Activated CD4-positive, alpha-beta T cell treated with anti-CD3 and anti-CD28 coated beads, Interleukin-10, Interleukin-2, amounts not matched to agents 100 ng/mL and 50 ng/mL, durations not matched to agents 16 hours and 8 hours (primary cell): ENCODE results near the gene APAF1.
"Not testable (repeated sequence)": the region's sequence is repeated elsewhere in the genome, so short reads cannot be mapped to it uniquely, and the experiment has no call there.

Source experiments
- DNase-seq: peaks from one replicate; pipeline ENCODE4 v3.0.0-alpha.2; 2020

APAF1 gene, protein sequence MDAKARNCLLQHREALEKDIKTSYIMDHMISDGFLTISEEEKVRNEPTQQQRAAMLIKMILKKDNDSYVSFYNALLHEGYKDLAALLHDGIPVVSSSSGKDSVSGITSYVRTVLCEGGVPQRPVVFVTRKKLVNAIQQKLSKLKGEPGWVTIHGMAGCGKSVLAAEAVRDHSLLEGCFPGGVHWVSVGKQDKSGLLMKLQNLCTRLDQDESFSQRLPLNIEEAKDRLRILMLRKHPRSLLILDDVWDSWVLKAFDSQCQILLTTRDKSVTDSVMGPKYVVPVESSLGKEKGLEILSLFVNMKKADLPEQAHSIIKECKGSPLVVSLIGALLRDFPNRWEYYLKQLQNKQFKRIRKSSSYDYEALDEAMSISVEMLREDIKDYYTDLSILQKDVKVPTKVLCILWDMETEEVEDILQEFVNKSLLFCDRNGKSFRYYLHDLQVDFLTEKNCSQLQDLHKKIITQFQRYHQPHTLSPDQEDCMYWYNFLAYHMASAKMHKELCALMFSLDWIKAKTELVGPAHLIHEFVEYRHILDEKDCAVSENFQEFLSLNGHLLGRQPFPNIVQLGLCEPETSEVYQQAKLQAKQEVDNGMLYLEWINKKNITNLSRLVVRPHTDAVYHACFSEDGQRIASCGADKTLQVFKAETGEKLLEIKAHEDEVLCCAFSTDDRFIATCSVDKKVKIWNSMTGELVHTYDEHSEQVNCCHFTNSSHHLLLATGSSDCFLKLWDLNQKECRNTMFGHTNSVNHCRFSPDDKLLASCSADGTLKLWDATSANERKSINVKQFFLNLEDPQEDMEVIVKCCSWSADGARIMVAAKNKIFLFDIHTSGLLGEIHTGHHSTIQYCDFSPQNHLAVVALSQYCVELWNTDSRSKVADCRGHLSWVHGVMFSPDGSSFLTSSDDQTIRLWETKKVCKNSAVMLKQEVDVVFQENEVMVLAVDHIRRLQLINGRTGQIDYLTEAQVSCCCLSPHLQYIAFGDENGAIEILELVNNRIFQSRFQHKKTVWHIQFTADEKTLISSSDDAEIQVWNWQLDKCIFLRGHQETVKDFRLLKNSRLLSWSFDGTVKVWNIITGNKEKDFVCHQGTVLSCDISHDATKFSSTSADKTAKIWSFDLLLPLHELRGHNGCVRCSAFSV (N-terminal part only)

DNA sequence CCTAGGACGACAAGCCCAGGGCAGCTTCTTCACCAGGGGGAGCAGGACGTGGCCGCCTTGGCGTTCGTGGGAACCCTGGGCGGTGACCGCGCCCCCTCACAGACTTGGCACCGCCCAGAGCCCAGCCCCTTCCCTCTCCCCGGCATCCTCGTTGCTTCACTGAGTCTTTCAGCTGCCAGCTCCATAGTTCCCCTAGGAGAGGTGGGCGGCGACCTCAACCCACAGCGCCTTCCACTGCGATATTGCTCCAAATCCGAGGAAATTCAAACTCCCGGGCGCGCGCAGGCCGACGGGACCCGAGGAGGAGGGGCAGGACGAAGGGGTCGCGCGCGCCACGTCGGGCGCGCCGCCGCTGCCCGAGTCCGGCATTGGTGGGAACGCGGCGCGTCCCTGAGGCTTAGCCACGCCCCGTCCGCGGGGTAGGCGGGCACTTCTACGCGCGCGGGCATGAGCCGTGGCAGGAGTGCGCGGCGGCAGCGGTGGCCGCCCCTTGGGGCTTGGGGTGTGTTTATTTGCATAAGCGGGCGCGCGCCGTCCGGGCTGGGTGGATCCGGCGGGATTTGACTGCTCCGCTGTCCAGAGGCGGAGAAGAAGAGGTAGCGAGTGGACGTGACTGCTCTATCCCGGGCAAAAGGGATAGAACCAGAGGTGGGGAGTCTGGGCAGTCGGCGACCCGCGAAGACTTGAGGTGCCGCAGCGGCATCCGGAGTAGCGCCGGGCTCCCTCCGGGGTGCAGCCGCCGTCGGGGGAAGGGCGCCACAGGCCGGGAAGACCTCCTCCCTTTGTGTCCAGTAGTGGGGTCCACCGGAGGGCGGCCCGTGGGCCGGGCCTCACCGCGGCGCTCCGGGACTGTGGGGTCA lies at the start of gene APAF1, which contains the start of gene IKBIP:
Gene APAF1 (plus strand): TSS at position 579 of the 860 bp plus-strand sequence. CDS start 3,070 bp downstream, outside the sequence.
Gene IKBIP (minus strand): TSS at position 77 of the 860 bp plus-strand sequence. CDS start 87 bp downstream, outside the sequence.
- DNase-seq = peak; percentile 98

DNA sequence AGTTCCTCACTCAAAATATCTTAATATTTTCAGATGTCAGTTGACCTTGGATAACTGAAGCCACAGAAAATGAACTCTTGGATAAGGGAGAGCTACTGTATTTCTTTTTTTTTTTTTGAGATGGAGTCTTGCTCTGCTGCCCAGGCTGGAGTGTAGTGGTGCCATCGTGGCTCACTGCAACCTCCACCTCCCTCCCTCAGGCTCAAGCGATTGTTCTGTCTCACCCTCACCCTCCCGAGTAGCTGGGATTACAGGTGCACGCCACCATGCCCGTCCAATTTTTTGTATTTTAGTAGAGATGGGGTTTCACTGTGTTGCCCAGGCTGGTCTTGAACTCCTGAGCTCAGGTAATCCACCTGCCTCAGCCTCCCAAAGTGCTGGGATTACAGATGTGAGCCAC lies 47.8 kb upstream of the APAF1 start:
- not testable (repeated sequence) for DNase-seq

DNA sequence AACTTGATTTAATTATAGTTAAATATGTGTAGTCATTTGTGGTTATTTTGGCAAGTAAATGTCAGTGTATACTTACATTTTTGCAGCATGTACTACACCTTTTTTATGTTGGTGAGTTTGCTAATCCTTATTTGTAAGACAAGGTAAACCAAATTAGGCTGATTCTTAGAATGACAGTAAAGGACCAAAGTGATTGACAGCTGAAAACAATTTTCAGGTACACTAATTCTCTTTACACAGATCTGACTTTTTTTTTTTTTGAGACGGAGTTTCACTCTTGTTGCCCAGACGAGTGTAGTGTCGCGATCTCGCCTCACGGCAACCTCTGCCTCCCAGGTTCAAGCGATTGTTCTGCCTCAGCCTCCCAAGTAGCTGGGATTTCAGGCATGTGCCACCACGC lies 43.2 kb upstream of the APAF1 start:
- DNase-seq = no peak

DNA sequence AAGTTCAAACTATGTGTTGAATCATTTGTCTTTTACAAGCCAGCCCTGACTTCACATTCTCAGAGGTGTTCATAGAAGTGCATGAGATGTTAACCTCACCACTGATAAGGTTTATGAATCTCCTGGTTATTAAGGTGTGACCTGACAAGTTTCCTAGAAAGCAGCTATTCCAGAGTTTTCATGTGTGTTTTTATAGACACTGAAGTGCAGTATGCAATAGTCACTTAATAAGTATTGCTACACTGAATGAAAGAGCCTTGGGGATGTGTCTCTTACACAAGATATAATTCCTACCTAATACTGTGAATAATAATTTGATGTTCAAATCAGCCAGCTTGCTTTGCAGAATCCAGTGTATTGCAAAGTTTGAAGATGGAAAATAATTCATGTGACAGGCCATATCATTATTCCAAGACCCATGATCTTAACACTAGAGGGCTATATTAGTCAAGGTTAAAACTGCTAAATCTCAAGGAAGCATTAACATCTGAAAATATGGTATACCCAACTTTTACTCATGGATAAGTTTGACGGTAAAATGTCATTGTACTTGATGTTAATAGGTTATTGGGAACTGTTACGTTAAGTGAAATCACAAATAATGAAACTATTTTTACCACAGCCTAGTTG lies 38.6 kb upstream of the APAF1 start:
- DNase-seq = no peak

DNA sequence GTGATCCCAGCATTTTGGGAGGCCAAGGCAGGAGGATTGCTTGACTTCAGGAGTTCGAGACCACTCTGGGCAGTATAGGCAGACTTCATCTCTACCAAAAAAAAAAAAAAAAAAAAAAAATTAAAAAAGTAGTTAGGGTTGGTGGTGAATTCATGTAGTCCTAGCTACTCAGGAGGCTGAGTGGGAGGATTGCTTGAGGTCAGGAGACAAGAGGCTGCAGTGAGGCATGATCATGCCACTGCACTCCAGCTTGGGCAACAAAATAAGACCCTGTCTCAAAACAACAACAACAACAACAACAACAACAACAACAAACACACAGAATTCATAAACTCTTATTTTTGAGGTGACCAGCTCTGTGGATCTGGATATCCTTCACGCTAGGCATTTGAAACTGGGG lies 34.5 kb upstream of the APAF1 start:
- no peak for DNase-seq

DNA sequence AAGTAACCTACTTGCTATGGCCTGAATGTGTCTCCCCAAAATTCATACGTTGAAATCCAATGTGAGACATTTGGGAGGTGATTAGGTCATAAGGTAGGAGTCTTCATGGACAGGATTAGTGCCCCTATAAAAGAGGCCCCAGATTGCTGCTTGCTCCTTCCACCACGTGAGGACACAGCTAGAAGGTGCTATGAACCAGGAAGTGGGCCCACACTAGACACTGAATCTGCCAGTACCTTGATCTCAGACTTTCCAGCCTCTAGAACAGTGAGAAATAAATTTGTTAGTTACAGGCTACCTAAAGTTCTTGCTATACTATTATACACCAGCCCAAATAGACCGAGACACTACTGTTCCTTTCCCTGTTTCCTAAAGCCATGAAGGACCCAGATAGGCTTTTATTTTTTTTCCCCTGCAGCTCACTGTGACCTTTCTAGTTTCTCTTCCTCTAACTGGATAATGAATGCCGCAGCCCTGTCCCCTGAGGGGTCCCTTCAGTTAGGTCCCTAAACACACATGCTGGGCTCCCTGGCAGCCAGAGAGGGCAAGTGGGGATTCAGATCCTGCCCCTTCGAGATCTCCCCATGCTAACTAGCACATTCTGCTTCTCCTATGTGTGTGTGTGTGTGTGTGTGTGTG lies 32.3 kb upstream of the APAF1 start:
- no peak for DNase-seq

DNA sequence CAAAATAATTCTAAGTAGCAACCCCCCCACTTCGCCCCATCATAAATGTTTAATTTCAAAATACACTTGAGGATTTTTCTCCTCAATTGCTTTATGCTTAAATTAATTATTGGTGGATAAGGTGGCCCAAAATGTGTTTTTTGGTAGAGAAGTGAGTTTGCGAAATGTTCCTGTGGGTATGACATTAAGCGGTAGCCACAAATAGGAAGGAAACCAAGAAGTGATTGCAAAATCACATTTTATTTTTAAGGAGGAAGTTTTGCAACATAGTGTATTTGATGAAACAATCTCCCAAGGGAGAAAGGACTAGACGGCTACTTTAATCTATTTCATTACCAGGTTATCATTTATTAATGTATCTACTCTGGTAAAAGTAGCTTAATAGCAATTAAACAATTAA lies 26.1 kb upstream of the APAF1 start:
- DNase-seq = no peak

DNA sequence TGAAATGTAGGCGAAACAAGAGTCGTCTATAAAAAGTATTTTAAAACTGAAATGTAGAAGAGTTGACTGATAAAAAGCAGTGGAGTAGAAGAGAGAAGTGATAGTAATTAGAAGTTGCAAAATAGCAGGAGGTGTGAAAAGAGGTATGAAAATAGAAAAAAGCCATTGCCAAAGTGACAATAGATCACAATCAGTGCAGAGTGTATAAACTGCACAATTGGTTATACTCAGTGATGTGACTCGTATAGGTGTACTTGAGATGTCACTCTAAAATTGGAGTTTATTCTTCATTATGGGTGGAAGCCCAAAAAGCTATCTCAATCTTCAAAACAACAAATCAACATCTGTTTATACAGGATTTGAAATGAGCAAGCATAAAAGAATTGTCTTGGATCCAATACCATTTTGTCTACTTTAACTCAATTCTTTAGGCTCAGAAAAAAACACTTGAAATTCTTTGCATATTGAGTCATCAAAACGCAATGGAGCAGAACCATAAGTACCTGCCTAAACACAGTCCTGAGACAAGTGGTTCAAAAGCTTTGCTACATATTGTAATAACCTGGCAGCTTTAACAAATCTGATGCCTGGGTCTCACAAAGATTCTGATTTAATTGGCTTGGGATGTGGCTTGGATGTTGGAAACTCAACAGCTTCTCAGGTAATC lies 9.3 kb upstream of the APAF1 start:
- no peak for DNase-seq

DNA sequence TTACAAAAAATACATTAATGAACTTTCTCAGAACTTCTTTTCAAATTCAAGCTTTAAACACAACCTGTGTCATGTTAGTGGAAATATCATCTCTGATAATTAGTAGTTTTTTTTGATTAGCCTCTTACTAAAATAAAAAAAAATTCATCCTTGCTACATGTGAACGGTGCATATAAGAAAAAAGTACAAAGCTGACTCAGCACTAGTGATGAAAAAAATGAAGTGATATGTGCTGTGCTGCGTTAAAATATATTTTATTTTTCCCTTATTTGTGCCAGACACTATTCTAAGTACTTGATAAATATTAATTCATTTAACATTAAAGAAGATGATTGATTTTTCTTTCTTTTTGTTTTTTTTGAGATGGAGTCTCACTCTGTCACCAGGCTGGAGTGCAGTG lies 8.0 kb upstream of the APAF1 start:
- DNase-seq = no peak

DNA sequence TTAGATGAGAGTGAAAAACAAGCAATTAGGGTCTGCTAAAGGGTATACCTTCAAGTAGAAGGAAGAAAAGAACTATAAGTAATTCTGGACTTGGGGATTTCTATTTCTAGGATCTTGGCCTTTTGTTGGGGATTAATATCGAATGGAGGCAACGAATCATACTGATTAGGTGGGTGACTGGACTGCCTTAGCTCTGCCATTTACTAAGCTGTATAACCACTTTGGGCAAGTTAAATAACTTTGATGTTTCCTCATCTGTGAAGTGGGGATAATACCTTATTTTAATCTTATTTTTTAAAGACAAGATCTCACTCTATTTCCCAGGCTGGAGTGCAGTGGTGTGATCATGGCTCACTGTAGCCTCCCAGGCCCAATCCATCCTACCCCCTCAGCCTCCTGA lies 7.1 kb upstream of the APAF1 start:
- no peak for DNase-seq

DNA sequence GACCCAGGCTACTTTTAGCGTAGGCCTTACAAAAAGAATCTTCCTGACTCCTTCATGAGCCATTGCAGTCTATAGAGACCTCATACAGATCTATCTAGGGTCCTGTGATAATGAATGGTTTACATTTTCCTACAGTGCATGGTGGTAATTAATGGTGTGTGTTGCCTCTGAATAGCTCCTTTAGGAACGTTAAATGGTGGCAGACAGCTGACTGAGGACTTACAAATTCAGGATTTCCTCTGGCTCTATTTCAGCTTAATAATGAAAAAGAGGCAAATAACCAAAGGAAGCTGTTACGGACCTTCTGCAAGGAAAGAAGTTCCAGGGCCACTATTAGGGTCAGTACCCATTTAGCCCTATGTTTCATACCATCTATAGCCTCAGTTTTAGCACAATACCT lies 5.6 kb upstream of the APAF1 start:
- no peak for DNase-seq

DNA sequence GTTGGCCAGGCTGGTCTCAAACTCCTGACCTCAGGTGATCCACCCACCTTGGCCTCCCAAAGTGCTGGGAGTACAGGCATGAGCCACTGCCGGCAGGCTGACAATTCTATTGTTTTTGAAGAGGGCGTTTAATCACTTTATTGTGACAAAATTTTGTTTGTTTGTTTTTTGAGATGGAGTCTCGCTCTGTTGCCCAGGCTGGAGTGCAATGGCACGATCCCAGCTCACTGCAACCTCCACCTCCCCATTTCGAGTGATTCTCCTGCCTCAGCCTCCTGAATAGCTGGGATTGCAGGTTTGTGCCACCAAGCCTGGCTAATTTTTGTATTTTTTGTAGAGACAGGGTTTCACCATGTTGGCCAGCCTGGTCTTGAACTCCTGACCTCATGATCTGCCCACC lies 2.3 kb upstream of the APAF1 start:
- DNase-seq = not testable (repeated sequence)

DNA sequence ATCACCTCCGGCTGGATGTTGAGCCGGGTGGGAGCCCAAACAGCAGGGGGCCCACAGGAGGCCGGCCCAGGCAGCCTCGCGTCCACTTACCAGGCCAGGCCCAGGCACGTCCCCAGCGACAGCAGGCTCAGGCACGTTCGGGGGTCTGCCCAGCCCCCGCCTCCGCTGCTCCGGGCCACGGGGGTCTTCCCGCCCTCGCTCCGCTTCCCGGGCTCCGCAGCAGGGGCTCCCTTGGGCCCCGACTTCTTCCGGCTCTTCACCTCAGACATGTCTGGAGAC lies 718 bp upstream of the APAF1 start:
- DNase-seq = no peak

DNA sequence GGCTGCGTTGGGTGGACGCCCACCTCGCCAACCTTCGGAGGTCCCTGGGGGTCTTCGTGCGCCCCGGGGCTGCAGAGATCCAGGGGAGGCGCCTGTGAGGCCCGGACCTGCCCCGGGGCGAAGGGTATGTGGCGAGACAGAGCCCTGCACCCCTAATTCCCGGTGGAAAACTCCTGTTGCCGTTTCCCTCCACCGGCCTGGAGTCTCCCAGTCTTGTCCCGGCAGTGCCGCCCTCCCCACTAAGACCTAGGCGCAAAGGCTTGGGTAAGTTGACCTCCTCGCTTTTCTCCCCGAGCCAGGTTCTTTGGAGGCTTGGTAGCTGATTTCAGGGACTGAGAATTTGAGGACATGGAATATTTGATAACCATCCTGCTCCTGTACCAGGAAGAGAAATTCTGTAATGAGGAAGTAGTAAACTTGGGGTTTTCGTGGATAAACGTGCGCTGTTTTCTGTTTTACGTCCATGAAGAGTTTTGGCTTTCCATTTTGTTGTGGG lies 530 bp downstream of the APAF1 start:
- DNase-seq = no peak

DNA sequence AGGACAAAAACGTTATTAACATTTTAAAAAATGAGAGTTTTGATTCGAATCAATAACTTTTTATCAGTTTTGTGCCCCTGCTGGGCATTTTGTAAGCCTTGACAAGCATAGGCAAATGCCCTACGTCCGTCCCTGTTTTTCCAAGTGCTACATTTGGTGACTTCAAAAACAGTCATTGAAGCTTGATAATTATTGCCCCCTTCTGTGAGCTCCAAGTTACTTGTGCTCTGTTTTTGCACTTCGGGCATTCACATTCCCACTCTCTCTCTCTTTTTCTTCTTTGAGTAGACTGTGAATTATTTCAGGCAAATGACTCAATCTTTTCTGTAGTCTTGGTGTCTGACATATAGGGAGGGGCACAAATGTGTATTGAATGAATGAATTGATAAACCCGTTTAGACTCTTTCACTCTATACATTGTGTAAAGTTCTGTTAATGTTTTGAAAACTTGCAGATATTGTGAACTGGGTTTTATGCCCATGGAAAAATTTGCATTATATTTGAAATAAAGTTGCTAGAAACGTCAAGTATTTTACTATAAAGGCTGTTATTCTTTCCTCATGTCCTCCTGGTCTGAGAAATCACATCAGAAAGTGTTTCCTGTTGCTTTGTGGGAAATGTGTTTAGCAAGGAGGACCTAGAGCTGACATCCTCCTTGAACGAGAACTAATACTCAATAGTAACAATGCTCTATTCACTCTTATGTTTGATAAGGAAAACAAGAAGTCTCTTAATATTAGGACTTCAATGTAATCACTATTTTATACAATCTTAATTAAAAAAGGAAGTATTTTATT lies 1.4 kb downstream of the APAF1 start:
- DNase-seq = peak; percentile 25

DNA sequence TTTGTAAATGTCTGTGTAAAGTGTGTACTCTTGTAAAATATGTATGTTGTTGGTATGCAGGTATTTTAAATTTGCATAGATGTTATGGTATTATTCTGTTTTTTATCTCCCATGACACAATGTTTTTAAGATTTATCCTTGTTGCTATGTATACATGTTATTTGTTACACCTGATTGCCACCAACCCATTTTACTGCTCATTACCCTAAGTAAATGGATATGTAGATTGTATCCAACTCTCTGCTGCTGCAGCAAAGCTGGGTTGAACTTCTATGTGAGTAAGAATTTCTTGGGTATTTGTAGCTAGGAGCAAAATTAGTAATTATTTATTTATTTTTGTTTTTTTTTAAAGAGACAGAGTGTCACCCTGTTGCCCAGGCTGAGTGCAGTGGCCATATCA lies 6.2 kb downstream of the APAF1 start:
- DNase-seq = no peak

DNA sequence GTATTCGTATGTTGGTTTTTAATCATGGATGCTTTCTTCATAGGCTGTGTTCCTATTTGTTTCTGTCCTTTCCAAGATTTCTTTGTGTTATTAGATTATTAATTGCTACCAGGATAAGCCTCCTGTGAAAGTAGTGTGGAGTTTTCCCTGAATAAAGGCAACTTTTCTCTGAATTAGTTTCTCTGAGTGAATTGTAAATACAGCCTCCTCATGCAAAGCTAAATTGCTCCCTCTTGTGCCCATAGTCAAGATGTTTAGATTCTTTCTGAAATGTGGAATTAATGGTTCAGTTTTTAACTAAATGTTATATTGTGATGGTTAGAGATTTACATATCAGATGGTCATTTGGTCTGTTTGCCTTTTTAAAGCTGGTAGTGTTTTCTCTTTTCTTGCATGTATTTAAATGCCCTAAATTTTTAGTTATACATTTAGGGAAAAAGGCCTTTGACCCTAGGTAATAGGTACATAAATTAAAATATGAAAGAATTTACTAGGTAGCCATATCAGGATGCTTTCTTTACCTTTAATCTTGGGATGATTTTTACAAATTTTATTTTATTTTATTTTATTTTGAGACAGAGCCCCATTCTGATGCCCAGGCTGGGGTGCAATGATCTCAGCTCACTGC lies 8.9 kb downstream of the APAF1 start:
- DNase-seq = peak; percentile 61

DNA sequence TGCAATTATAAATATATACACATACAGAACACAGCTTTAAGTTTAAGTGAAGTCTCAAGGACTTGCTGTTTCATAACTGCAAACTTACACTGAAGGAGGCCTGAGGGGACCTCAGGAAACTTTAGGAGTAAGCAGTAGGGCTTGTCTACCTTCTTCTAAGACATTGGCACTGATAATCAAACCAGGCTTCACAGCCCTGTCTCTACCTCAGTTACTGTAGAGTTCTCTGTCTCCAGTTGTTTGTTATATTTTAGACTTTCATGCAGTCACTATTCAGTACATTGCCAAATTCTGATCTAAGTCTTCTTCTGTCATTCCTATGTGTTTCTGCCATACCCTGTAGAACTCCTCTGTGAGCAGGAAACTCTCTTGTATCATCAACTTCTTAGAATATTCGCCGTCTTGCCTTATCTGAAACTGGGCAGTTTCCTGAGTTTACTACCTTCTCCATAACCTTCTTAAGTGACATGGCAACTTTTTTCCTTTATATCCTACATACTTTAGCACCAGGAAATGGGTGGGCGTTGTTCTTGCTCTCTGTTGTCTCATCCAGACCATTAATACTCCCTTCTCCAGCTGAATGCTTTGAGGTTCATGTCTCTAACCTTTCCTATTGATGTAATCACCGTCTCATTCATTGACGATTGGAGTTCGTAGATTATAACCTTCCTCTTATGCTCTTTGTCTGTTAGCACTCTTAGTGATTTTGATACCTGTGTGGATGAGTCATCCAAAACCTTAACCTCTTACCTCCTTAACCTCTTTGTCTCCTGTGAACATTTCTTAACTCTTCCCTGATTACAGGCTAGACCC lies 11.4 kb downstream of the APAF1 start:
- peak; percentile 84 for DNase-seq

DNA sequence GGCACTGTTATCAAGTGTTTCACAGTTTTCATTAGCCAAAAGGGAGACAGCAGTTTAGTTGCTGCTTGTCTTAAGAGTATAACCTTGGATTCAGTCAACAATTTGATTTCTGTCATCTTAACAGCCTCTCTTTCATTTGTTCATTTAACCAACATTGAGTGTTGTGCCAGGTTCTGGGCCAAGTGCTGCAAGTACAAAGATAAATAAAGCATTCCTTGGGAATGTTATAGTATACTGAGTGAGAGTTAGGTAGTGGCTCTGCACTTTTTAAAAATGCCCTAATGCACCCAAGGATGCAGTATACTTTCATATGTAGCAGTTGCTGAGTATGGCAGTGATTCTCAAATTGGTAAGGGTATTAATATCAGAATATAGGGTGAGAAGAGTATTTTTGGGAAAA lies 15.4 kb downstream of the APAF1 start:
- no peak for DNase-seq
